Activated CD4-positive, alpha-beta T cell treated with anti-CD3 and anti-CD28 coated beads for 48 hours (primary cell): ENCODE data around the gene LONP2.

Experiments used
- DNase-seq: peaks from one replicate; pipeline ENCODE4 v3.0.0-alpha.2; 2020

LONP2 gene

DNA sequence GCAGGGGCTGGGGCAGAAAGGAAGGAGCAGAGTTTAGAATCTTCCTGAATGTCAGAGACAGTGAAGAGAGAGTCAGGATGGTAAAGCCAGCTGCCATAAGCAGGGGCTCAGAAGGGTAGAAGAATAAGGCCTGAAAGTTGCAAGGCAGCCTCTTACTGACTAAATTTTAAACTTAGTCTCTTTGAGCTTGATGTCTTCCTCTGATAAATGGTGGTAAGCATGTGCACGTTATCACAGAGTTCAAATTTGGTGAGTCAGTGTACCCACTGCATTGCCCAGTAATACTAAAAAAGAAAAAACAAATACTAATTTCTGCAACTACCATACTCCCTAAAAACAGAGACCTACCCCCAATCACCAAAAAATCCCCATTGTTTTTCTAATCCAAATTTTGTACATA lies 96.0 kb downstream of the LONP2 start:
- DNase-seq = no peak

DNA sequence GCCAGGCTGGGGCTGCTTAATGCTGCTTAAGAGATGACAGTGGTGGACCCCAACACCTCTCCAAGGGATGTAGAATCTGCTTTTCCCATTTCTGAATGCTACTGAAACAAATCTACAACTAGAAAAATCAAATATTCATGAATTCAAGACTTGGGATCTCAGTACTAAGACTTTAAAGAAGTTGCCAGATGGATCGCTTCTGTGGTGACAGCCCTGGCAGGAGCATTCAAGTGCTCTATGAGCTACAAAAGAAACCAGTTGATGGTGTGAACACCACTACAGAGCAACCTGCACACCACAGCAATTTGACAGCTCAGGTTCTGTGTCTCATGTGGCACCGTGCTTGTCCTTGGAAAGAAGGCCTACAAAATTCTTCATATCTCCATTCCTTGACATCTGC lies 98.5 kb downstream of the LONP2 start:
- no peak for DNase-seq

DNA sequence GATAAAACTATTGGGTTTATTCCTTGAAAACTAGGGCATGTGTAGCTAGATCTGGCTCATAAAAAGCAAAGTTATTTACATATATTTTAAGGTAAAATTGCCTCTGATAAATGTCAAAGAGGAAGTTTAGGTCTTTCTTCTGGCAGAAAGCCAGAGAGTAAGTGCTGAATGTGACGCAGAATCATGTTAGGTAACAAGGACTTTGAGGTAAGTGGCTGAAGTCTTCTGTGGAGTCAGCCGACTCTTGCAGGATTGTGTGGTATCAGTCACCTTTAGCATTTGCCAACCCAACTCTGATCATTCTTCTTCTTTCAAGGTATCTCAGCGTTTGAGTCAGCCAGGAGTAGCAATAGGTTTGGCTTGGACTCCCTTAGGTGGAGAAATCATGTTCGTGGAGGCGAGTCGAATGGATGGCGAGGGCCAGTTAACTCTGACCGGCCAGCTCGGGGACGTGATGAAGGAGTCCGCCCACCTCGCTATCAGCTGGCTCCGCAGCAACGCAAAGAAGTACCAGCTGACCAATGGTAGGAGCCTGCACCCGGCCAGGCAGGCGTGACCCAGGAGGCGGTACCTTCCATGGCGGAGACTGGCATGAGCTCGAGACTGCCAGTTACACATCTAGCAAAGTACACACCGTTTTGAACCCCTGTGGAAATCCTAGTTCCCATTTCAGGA lies 103.2 kb downstream of the LONP2 start:
- no peak for DNase-seq

DNA sequence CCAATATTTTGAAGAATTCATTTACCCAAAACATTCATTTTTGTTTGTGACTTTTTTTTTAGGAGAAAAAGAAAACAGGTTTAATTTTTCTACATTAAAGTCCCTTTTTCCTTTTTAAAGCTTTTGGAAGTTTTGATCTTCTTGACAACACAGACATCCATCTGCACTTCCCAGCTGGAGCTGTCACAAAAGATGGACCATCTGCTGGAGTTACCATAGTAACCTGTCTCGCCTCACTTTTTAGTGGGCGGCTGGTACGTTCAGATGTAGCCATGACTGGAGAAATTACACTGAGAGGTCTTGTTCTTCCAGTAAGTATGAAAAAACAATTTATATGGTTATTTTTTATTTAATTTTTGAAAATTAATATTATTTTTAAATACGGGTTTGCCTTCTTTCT lies 103.9 kb downstream of the LONP2 start:
- DNase-seq = no peak

DNA sequence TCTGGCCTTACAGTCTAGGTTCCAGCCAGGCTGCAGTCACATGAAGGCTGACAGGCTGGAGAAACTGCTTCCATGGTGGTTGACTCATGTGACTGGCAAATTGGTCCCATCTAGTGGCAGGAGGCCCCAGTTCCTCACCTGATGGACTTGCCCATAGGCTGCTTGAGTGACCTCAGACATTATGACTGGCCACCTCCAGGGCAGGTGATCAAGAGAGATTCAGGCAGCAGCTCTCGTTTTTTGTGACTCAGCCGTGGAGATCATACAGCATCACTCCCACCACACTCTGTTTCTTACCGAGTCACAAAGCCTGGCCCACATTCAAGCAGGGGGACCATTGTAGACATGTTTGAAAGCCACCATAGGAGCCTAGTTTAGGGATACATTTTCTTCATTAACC lies 106.6 kb downstream of the LONP2 start:
- peak; percentile 51 for DNase-seq

DNA sequence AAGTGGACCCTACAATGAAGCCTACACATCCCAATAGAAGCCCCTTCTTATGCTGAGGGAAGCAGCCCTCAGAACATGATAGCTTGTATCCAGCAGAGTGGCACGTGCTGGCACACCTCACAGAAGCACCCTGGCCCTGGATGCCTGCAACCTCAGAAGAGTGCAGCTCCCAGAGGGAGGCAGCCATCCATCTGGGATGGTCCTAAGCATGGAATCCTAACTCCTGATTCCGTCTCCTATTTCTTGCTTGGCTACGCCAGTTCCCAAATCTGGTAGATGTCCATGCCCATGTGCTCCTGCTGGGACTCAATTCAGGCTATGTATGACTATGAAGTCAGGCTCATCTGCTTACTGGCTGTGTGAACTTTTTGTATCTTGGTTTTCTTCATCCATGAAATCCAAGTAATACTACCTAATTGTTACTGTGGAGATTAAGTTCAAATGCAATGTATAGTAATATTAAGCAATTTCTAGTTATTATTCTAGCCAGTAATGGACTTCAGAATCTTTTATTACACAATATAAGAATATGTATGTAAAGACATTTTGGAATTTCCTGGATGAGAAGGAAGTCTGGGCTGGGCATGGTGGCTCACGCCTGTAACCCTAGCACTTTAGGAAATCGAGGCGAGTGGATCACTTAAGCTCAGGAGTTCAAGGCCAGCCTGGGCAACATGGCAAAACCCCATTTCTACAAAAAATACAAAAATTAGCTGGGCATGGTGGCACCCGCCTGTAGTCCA lies 108.7 kb downstream of the LONP2 start:
- DNase-seq = no peak

DNA sequence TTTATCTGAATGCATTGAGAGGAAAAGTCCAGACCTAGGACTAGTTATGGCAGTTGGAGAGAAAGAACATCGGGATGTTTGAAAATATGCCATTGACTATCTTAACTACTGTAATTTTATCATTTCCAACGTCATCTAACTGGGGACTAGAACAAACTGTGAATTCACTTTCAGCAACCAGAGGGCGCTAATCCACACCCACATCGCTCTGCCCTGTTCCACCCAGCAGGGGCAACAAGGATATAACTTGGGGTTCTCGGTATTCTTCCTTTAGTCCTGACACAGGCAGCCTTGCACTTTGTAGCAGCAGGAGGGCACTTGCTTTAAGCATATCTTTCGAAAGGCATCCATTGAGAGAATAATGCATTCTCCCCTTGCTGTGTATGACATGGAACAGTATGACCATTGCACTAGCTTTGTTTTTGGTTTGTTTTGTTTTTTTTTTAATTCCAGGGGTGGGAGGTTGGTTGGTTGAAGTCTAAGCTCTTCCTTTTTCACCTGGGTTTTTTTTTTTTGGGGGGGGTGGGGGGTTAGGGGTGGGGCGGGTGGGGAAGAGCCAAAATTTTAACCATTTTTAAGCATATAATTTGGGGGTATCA lies 109.6 kb downstream of the LONP2 start:
- peak; percentile 75 for DNase-seq

DNA sequence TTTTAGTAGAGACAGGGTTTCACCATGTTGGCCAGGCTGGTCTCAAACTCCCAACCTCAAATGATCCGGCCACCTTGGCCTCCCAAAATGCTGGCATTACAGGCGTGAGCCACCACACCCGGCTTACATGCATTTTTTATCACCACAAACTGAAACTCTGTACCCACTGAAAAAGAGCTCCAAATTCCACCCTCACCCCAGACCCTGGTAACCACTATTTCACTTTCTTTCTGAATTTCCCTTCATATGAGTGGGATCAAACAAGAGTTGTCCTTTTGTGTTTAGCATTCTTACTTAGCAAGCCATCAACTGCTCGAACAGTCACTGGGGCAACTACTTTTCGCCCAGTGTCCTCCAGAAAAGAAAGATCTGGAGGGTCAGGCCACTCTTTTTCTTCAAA lies 110.3 kb downstream of the LONP2 start:
- DNase-seq = peak; percentile 37

DNA sequence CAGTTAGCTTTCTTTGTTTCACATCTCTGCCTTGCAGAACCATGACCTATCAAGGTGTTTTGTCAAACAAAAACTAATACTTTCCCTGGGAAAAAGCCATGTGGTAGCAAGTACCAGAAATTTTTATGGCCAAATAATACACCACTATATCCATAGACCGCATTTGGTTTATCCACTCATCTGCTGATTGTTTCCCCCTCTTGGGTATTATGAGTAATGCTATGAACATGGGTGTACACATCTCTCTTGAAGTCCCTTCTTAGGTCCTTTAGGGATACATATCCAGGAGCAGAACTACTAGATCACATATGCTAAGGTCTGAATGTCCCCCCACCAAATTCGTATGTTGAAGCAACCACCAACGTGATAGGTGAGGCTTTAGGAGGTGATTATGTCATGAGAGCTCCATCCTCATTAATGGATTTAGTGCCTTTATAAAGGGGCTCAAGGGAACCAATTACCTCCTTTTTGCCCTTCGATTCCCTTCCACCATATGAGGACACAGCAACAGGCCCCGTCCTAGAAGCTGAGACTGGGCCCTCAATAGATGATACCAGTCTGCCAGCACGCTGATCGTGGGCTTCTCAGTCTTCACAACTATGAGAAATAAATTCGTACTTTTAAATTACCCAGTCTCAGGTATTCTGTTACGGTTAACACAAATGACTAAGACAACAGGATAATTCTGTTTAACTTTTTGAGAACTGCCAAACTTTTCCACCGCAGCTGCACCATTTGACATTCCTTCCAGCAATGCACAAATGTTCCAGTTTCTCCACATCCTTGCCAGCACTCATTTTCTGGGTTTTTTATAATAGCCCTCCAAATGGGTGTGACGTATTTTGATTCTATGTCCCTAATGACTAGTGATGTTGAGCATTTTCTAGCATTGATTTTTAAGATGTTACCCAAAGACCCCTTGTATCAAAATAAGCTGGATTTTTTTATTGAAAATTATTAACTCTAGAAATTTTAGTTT lies 111.1 kb downstream of the LONP2 start:
- DNase-seq = no peak

DNA sequence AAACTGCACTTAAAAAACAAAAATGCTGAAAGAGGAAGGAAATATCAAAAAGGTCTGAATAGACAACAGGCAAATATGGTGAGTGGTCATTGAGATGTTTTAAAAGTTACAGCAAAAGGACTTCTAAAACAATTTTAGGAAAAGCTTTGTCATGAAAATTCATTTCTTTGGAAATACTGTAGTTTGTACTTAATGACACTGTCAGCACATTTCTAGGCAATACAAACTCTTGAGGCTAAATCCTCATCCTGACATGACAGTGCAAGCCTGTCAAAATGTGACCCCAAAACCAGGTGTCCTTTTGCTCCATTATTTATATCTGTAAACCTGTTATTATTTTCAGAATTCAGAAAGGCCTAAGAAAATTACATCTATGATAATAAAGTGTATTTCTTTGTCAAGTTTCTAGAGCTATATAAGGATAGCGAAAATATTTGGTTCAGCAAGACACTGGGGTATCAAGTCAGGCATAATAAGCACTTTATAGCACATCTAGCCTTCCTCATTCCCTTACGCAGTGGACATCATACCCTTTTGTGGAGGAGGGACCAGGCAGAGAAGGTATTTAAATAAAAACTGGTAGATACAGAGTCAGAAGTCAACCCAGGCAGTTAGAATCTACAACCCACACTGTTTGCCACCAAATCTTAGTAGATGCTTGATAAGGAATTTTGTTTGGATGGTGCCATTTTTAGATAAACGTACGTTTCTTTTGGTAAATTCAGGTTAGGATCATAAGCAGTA lies 112.7 kb downstream of the LONP2 start:
- DNase-seq = no peak

DNA sequence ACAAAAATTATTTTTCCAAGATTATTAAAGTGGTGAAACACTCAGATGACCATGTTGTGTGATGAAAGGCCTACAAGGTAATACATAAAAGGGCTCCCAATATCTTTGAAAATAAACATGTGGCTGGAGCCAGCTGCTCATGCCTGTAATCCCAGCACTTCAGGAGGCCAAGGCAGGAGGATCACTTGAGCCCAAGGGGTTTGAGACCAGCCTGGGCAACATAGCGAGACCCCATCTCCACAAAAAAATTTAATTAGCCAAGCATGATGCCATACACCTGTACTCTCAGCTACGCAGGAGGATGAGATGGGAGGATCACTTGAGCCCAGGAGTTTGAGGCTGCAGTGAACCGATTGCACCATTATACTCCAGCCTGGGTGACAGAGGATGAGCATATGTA lies 114.3 kb downstream of the LONP2 start:
- no peak for DNase-seq

DNA sequence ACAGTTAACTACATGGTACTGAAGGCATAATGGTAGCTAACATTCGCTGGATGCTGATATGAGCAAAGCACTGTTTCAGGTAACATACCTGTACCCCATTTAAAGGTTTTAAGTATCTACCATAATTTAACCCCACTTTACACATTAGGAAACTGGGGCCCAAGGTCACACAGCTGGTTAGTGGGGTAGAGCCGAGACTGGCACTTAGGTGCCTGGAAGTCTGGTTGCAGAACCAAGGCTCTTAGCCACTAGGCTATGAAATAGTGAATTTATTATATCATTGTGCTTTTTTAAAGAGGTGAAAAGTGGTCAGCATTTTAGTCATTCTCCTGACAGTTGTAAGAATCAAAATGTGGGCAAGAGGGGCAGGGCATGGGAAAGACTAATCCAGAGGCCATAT lies 115.9 kb downstream of the LONP2 start:
- DNase-seq = no peak

DNA sequence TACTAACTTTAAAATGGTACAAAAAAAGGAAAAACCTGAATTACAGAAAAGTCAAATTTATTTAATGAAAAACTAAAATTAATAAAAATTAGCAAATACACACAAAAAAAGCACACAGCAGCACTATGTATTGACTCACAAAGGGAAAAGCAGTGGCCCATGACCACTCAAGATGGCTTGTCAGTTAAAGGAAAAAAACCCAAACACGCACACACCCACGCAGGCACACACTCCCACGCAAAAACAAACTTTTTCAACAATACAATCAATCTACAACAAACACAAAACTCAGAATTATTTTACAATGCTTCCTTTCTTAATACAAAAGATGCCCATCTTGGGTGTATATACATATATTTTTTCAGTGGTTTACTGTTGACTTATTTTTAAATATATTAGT lies 116.9 kb downstream of the LONP2 start:
- DNase-seq = no peak

DNA sequence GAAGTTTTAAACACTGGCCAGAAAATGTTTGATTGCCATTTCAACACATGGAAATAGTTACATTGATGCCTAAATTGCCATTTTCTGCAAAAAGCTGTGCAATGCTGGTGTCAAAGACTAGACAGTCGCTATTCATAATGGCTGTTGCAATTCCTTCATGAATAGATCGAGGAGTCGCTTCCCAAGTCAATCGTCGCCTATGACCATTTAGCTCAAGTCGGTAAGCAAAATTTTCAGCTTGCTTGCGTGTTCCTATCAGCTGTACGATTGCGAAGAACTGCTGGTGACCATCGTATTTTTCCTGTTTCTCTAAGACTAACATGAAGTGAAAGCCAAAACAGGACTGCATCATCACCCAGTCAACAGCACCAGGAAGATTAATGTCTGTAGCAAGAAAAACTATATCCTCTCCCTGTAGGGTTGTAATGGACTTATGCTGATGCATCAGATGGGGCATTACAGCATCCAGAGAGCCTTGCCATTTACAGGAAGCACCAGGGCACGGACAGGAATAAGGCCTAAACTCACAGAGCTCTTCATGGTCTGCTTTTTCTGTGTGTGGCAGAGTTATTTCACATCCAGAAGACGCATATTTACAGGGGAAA lies 117.5 kb downstream of the LONP2 start:
- no peak for DNase-seq

DNA sequence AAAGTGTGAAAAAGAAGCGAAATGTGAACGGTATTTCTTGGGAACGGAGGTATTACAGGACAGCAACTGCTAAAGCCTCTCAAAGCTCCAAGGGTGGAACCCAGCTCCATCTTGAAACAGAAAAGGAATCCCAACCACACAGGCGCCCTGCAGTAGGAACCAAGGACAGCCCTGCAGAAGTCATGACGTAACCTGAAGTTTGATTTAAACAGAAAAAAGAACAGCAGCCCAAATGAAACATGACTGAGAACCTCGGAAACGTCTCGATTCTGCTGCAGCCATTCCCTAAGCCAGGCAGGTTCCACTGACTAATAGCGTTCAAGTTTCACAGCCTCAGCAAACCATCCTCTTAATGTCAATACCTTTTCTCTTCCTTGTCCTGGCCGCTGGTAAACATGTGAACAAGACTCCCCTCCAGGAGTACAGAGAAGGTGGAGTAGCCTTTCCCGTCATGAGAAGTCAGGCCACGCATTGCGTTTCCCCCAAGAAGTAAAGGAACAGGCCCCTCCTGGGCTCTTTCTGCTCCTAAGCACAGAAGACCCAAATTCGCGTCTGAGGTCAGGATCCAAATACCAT lies 121.0 kb downstream of the LONP2 start:
- DNase-seq = no peak

DNA sequence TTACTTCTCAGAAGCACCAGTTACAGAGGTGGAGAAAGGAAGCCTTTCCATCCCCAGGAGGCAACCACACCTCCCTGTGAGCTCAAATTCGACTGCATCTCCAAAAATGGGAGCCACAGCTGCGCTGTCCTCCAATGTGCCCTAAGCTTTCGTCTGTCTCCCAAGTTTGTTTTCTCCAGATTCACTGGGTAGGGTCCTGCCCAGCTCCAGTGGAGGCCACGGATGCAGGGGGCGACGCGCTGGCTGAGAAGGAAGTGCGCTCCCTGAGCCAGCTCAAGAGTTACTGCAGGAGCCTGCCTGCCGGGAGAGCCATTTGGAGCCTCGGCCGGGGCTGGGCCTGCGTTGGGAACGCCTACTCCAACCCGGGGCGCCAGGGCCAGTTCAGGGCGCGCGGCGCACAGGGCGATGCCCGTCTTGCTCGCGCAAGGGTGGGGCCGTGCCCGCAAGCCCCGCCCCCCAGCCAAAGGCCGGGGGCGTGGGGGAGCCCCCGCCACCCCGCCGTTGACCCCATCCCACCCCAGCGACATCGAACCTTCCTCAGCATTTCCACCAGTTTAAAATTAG lies 121.6 kb downstream of the LONP2 start:
- DNase-seq = peak; percentile 90

DNA sequence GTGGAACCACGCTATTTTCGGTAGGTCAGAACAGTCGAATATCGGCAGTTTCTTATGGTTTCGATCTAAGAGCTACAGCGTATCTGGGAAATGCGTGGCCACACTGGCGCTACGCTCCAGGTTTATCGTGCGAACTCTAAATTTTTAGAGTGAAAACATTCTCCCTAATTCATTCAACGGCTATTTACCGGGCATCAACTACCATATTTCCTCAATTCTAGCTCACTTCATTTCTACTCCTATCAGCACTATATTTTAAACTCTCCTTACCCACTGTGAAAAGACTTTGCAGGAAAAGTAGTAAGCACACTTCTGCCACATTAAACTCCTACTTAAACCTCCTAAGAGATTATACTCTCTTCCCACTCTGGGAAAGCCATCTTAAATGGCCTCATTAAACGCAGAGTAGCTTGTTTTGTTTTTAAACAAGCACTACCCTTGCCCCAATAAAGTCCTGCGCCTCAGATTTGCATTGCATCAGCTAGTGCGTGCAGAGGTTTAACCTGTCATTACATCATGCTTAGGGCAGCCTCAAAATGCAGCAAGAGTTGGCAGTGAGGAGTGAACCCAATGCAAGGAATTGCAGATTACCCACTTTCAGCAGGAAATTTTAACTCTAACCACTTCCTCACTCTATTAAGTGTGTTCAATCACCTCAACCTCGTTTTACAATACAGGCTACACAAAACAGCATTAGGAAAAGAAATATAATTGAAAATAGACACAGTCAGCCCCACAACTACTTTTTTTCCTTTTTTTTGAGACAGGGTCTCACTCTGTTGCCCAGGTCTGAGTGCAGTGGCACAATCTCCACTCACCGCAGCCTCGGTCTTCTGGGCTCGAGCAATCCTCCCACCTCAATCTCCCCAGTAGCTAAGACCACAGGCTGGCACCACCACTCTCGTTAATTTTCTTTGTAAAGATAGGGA lies 122.3 kb downstream of the LONP2 start:
- peak; percentile 69 for DNase-seq

DNA sequence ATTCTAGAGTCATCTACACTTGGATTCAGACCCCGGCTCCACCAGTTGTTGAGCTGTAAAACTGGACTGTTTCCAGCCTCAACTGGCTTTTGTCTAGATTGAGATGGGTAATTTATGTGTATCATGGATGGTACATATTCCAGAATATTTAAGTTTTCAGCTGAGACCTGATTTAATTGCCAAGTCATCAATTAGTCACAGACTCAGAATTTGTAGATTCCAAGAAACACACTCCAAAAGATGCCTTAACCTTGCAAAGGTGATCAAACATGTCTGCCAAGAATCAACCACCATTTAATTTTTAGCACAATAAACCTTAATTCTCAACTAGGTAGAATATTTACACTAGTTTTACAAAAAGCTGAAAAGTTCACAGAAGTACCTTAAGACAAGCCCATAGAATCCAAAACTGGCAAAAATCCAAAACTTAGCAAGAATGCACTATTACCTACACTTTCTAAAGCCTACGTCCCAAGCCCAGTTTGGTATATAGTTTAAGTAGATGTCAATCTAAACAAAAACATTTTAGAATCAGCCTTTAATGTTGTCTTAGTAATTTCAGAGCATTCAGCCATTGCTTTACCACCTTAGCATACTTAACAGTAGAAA lies 123.4 kb downstream of the LONP2 start:
- no peak for DNase-seq

DNA sequence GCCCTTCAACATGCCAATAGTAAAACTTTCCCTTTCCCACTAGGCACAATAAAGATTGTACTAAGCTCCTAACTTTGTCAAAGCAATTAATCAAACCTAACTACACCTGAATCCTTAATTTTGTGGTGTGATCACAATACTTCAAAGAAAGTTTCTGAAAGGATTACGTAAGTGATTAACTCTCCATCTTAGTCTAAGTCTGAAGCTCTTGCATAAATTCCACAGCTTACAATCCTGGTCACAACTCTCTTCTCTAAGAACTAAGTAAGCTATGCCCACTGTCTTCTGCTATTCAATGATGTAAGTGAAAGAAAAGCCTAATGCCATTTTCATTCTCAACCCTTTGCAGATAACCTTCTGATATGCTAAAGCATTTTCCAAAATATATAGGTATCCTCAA lies 125.7 kb downstream of the LONP2 start:
- no peak for DNase-seq

DNA sequence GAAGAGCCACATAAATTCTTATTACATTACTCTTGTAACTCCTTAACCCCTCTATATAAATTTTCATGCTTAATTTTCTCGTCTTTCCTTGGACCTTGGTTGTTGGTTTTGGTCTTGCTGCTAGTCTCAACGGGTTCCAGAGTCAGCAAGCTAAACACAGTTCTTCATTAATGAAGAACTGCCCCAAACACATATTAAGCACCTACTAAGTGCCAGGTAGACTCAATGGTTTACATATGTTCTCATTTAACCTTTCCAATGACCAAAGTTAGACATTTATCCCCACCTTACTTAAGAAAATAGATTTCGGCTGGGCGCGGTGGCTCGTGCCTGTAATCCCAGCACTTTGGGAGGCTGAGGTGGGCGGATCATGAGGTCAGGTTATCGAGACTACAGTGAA lies 126.1 kb downstream of the LONP2 start:
- DNase-seq = no peak
